ENCODE results near the gene AKAP13. TPM values are rescaled to one million over a fixed set of nuclear protein-coding genes. Genes with fewer than 3 reads are reported as not detected.

Gene AKAP13
- total RNA-seq, 4 donors from 2014 or later: 128 to 460 (median 243) TPM

GRCh38 chr15:85748176-85748575 is 367.8 kb downstream of the AKAP13 start:
- no peaks in the 10 kb centered on the region for H3K36me3 ChIP-seq
- H3K27me3 ChIP-seq: no peaks in the 10 kb centered on the region
- TF ChIP-seq CTCF (IDR thresholded peaks at IDR 0.05) (no peak), POLR2A (IDR thresholded peaks at IDR 0.05) (no peak)
- H3K4me1 ChIP-seq: peaks cover 7 to 23% of the 10 kb centered on the region in 2 donors
- intact Hi-C loops (cut with DNase I; ENCODE audit: low total_unique reads): no loop called here
- H3K4me3 ChIP-seq: no peak overlapping the region
- H3K9me3 ChIP-seq: no peaks in the 10 kb centered on the region
- H3K27ac ChIP-seq: peak overlapping the region; percentile 75 to 94
- DNase-seq: no peak

DNA sequence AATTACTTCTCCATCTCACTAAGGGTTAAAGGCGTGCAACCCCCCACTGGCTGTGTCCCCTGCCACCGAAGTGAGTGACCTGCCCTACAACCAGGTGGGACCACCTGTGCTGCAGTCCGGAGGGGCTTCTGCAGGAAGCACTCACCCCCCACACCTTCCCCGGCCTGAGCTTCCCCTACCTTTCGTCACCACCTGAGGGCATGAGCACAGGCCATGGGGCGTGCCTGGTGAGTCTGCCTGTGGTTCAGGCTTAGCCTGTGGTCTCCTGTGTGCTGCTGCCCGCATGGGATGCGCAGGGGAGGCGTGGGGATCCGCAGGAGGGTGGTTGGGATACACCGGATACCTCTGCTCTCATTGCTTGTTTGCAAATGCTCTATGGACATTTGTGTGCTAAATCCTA is 368.3 kb downstream of the AKAP13 start:
- H3K36me3 ChIP-seq: no peaks in the 10 kb centered on the region
- peak overlapping the region; percentile 75 to 94 for H3K27ac ChIP-seq
- DNase-seq: peak; percentile 27 to 52
- no peaks in the 10 kb centered on the region for H3K9me3 ChIP-seq
- peak overlapping the region in 1 of 2 donors; percentile 10 for H3K4me3 ChIP-seq
- TF ChIP-seq CTCF (IDR thresholded peaks at IDR 0.05): peak in 1 of 4 experiments; percentile 2
- TF ChIP-seq POLR2A (IDR thresholded peaks at IDR 0.05): no peak
- no peaks in the 10 kb centered on the region for H3K27me3 ChIP-seq
- H3K4me1 ChIP-seq: peaks cover 7 to 23% of the 10 kb centered on the region in 2 donors
- intact Hi-C loops (cut with DNase I; ENCODE audit: low total_unique reads): no loop called here

- H3K27ac ChIP-seq: peak overlapping the region; percentile 75 to 94
- peaks cover 7 to 23% of the 10 kb centered on the region in 2 donors for H3K4me1 ChIP-seq
- no peaks in the 10 kb centered on the region for H3K9me3 ChIP-seq
- DNase-seq: peak; percentile 59 to 72
- peak overlapping the region; percentile 10 to 16 for H3K4me3 ChIP-seq
- TF ChIP-seq POLR2A (IDR thresholded peaks at IDR 0.05): no peak
- TF ChIP-seq CTCF (IDR thresholded peaks at IDR 0.05): no peak
- no peaks in the 10 kb centered on the region for H3K27me3 ChIP-seq
- H3K36me3 ChIP-seq: no peaks in the 10 kb centered on the region
- intact Hi-C loops (cut with DNase I; ENCODE audit: low total_unique reads): loop anchor here (5.0 kb wide), 1 partner anchor 43 kb away; the partner anchor contains the start of gene KLHL25
Observed at GRCh38 chr15:85749261-85750151, 369.1 kb downstream of the AKAP13 start.

DNA sequence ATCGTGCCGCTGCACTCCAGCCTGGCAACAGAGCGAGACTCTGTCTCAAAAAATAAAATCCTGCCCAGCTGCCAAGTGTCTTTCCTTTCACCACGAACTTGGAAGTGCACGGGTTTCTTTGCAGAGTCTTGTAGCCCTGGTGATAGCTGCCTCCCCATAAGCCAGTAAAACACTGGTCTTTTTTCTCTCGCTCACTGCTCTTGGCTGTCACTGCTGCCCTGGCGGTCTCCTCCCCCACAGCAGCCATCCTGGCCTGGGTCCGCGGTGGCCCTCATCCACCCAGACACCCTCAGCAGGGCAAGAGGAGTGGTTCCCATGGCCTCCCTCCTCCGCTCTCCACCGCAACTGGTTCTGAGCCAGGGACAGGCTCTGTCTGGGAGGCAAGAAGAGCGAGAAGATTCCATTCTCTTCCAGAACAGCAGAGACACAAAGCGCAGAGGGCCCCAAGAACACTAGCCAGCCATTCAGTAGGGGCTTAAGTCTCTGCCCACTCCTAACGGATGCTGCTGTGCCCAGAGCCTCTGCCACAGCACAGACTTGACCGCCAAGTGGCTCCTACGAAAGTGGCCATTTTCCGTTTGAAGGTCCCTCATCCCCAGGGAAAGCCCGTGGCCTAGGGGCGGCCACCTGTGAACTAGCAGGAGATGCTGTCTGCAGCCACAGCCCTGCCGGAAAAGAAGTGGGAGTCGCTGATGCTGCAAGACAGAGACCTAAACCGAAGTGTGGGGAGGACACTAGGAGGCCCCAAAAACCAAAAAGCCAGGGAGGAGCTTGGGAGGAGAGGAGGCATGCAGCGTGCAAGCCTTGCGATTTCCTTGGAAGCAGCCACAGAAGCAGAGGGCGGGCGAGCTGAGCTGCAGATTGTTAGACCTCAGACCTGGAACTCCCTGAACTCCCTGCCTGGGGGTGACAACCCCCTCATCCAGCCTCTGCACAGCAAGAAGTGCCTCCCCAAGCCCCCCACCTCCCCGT is 370.2 kb downstream of the AKAP13 start:
- peaks cover 7 to 23% of the 10 kb centered on the region in 2 donors for H3K4me1 ChIP-seq
- H3K4me3 ChIP-seq: peak overlapping the region; percentile 10 to 16
- H3K27ac ChIP-seq: peak overlapping the region; percentile 75 to 94
- TF ChIP-seq POLR2A (IDR thresholded peaks at IDR 0.05) (peak in 1 of 2 donors; percentile 27), CTCF (IDR thresholded peaks at IDR 0.05) (peak in 1 of 4 experiments; percentile 5)
- H3K27me3 ChIP-seq: no peaks in the 10 kb centered on the region
- DNase-seq: peak; percentile 82 to 91
- no peaks in the 10 kb centered on the region for H3K9me3 ChIP-seq
- H3K36me3 ChIP-seq: no peaks in the 10 kb centered on the region
- intact Hi-C loops (cut with DNase I; ENCODE audit: low total_unique reads): loop anchor here (5.0 kb wide), 1 partner anchor 42 kb away; the partner anchor contains the start of gene KLHL25

Data from uterus (tissue), 4 donors.